GM12864 (cell line): Measurements from ENCODE around the gene RASL10A.

Experiments
- DNase-seq: peaks from one replicate; pipeline ENCODE4 v3.0.0-alpha.2; 2011; ENCODE audit warnings: low read depth
- H3K4me3 ChIP-seq: 2 replicates; pipeline ENCODE4 v1.5.1; 2011; ENCODE audit warnings: mild to moderate bottlenecking, low read depth, low read length, control low read depth
- TF ChIP-seq, protein P1 (sequence below): IDR thresholded peaks from 2 replicates; pipeline ENCODE4 v1.5.1; 2011; ENCODE audit warnings: low read depth, mild to moderate bottlenecking, moderate library complexity, low read length, control low read depth, inconsistent platforms; ENCODE audit errors: missing control alignments

RASL10A gene

DNA sequence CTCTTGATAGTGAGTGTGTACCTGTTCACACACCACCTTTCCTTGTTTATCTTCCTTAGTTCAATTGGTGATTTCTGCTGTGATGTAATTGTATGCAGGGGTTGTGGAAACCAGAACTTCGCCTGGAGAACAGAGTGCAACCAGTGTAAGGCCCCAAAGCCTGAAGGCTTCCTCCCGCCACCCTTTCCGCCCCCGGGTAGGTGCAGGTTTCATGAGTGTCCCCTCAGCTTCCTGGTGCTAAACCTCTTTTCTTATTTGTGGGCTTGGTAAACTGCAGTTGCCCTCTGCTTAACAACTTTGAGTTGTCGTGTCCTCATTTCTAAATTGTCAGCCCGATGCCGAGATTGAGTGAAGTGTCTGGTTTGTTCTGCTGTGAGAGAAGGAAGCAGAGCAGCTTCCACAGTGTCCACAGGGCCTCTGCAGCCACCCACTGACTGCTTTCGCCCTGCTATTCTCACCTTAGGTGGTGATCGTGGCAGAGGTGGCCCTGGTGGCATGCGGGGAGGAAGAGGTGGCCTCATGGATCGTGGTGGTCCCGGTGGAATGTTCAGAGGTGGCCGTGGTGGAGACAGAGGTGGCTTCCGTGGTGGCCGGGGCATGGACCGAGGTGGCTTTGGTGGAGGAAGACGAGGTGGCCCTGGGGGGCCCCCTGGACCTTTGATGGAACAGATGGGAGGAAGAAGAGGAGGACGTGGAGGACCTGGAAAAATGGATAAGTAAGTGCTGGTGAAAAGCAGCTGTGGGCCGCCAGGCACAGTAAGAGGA lies 16.2 kb downstream of the RASL10A start:
- no peak for DNase-seq
- H3K4me3 ChIP-seq: no peak overlapping the region
- TF ChIP-seq, protein P1, sequence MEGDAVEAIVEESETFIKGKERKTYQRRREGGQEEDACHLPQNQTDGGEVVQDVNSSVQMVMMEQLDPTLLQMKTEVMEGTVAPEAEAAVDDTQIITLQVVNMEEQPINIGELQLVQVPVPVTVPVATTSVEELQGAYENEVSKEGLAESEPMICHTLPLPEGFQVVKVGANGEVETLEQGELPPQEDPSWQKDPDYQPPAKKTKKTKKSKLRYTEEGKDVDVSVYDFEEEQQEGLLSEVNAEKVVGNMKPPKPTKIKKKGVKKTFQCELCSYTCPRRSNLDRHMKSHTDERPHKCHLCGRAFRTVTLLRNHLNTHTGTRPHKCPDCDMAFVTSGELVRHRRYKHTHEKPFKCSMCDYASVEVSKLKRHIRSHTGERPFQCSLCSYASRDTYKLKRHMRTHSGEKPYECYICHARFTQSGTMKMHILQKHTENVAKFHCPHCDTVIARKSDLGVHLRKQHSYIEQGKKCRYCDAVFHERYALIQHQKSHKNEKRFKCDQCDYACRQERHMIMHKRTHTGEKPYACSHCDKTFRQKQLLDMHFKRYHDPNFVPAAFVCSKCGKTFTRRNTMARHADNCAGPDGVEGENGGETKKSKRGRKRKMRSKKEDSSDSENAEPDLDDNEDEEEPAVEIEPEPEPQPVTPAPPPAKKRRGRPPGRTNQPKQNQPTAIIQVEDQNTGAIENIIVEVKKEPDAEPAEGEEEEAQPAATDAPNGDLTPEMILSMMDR: no peak

DNA sequence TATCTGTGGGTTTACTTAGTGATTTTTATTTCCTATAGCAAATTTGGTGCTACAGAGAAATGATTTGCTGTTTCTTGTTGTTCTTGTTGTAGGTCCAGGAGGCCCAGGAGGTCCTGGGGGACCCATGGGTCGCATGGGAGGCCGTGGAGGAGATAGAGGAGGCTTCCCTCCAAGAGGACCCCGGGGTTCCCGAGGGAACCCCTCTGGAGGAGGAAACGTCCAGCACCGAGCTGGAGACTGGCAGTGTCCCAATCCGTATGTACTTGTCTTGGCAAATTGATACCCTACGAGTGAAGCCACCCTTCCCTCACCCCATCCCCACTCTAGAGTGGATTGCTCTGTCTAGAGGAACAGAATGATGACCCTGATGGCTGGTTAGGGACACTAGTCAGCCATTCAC lies 16.9 kb downstream of the RASL10A start:
- TF ChIP-seq, protein P1: no peak
- DNase-seq: no peak
- no peak overlapping the region for H3K4me3 ChIP-seq

DNA sequence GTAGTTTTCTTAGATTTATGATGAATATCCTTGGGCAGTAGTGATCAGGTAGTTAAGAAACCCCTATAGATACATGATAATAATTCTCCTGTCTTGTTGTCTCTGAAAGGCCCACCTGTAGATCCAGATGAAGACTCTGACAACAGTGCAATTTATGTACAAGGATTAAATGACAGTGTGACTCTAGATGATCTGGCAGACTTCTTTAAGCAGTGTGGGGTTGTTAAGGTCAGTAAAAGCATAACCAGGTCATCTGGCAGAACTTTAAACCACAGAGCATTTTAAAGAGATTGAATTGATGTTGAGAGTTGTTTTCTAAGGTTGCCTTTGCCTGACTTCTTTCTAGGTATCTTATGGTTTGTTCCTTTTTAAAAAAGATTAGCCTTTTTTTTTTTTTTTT lies 23.1 kb downstream of the RASL10A start:
- H3K4me3 ChIP-seq: no peak overlapping the region
- TF ChIP-seq, protein P1: no peak
- no peak for DNase-seq

DNA sequence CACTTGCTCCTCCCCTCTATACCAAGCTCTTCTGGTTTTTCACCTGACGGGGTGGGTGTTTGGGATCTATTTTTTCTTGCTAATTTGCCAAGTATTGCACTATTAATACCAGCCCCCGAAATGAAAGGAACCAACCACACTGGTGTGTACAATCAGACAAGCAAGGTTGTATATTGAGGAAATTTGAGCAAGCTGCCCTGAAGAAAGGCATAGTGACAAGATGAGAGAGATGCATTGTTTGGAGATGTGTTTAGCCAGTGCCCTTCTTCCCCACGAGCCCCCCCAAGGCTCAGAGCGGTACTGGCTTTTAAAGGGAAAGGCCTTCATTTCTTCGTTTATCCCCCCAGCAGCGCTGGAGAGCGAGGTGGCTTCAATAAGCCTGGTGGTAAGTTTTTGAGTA lies 24.3 kb downstream of the RASL10A start:
- DNase-seq: no peak
- no peak overlapping the region for H3K4me3 ChIP-seq
- TF ChIP-seq, protein P1: no peak

DNA sequence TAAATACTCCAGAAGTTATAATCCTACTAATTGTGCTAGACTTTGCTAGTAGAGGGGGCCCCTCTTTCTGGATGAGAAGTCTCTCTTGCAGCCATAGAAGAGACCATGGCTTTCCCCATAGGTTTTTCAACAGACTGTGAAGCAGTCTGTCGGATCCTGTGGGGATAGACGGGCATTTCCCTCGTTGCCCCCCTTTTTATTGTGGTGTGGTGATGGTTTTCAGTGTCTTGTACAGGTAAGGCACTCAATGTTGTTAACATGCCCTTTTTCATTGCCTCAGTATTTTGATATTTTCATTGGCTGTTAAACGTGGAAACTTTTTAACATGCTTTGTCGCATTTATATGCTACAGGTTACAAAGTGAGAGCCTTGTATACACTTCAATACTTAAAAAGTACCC lies 25.4 kb downstream of the RASL10A start:
- H3K4me3 ChIP-seq: no peak overlapping the region
- no peak for DNase-seq
- TF ChIP-seq, protein P1: no peak

DNA sequence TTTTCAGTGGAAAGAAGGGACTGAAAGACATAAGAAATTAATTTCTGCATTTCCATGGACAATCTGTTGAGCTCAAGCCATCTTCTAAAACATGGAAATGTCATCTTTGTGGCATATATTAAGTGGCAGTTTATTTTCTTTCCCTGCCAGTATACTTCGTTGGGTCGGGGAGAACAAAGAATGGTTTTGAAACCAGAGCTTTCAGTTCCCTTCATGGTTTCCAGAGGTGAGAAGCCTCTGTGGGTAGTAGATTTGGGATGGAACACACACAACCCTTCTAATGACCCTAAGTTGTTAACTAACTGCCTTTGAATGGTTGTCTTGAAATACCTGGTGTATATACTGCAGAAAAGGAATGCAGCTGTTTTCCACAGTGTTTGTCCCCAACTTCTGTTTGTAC lies 26.7 kb downstream of the RASL10A start:
- no peak overlapping the region for H3K4me3 ChIP-seq
- TF ChIP-seq, protein P1: no peak
- no peak for DNase-seq

DNA sequence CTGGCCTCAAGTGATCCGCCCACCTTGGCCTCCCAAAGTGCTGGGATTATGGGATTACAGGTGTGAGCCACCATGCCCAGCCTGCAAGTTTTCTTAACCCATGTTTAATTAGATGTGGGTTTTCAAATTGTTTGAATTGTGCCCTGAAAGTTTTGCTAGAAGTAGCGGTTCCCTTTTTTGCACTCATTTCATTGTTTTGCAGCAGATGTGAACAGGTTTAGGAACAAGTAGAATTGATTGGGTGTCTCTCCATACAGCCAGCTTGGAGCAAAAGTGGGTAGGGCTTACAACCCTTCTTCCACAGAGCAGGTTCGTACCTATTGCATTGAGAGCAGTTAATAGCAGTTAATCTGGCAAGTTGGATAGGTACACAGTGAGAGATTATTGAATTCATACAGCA lies 31.3 kb downstream of the RASL10A start:
- no peak for DNase-seq
- TF ChIP-seq, protein P1: no peak
- no peak overlapping the region for H3K4me3 ChIP-seq
